GM19438 (cell line): ENCODE measurements around the gene NOS1.
"Not testable (repeated sequence)": the region's sequence is repeated elsewhere in the genome, so short reads cannot be mapped to it uniquely, and the experiment has no call there.

ENCODE experiments used
- ATAC-seq: cut with Tn5 transposase; IDR thresholded peaks from one replicate; pipeline ENCODE4 v1.9.1; 2021; ENCODE audit warnings: low read depth; ENCODE audit not compliant: unreplicated experiment

NOS1 gene

GRCh38 chr12:117214797-117215196 lies 146.6 kb downstream of the NOS1 start:
- no peak for ATAC-seq

- ATAC-seq, result no peak
Observed at GRCh38 chr12:117213295-117213808, 148.1 kb downstream of the NOS1 start.

GRCh38 chr12:117212563-117213190 lies 148.7 kb downstream of the NOS1 start:
- no peak for ATAC-seq

GRCh38 chr12:117210266-117210918 lies 151.0 kb downstream of the NOS1 start:
- ATAC-seq, result no peak

GRCh38 chr12:117209626-117210025 lies 151.8 kb downstream of the NOS1 start:
- ATAC-seq, result no peak

- no peak for ATAC-seq
Observed at GRCh38 chr12:117208811-117209455, 152.5 kb downstream of the NOS1 start.

GRCh38 chr12:117208206-117208605 lies 153.2 kb downstream of the NOS1 start:
- ATAC-seq, result no peak

GRCh38 chr12:117207675-117208074 lies 153.8 kb downstream of the NOS1 start:
- no peak for ATAC-seq

- no peak for ATAC-seq
Observed at GRCh38 chr12:117202556-117202955, 158.9 kb downstream of the NOS1 start.

GRCh38 chr12:117202033-117202432 lies 159.4 kb downstream of the NOS1 start:
- no peak for ATAC-seq

GRCh38 chr12:117199956-117200744 lies 161.3 kb downstream of the NOS1 start:
- ATAC-seq, result not testable (repeated sequence)

- ATAC-seq, result not testable (repeated sequence)
Observed at GRCh38 chr12:117196334-117196733, 165.1 kb downstream of the NOS1 start.

GRCh38 chr12:117195027-117195426 lies 166.4 kb downstream of the NOS1 start:
- ATAC-seq, result not testable (repeated sequence)

- ATAC-seq, result no peak
Observed at GRCh38 chr12:117193903-117194302, 167.5 kb downstream of the NOS1 start.

- not testable (repeated sequence) for ATAC-seq
Observed at GRCh38 chr12:117192581-117192980, 168.8 kb downstream of the NOS1 start.

GRCh38 chr12:117192057-117192456 lies 169.4 kb downstream of the NOS1 start:
- no peak for ATAC-seq

- ATAC-seq, result peak; percentile 84
Observed at GRCh38 chr12:117190210-117190781, 171.1 kb downstream of the NOS1 start, which contains the start of gene FBXO21. Gene FBXO21, minus strand, starts transcription at chr12:117190470. Its CDS starts 14 bp downstream, at chr12:117190456.

- peak; percentile 47 for ATAC-seq
Observed at GRCh38 chr12:117189725-117190209, 171.7 kb downstream of the NOS1 start.

GRCh38 chr12:117188961-117189724 lies 172.3 kb downstream of the NOS1 start:
- no peak for ATAC-seq
